Measurements from ENCODE around the gene FNDC3A. TPM values are rescaled to one million over a fixed set of nuclear protein-coding genes. Genes with fewer than 3 reads are reported as not detected.

Gene FNDC3A
- total RNA-seq, 4 donors from 2014 or later = 37.0 to 39.4 (median 38.6) TPM

DNA sequence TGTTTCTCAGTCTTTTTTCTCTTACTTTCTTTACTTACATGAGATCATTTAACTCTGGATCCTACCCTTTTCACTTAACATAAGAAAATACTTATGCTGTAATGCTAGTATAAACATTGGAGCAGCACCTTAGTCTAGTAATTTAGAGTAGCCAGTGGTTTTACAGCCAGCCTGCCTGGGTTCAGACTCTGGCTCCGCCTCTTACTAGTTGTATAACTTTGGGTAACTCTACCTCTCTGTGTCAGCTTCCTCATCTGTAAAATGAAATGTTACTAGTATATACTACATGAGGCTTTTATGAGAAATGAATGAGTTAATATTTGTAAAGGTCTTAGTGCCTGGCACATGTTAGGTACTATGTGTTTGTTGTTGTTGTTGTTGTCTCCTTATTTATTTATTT is 277.6 kb downstream of the FNDC3A start:
- no peak for DNase-seq (ENCODE audit: extremely low spot score)
- intact Hi-C loops (cut with DNase I) = no loop called here
- Histone ChIP-seq H3K4me3 (no peak overlapping the region), H3K9me3 (no peaks in the 10 kb centered on the region), H3K27me3 (no peaks in the 10 kb centered on the region), H3K36me3 (peaks cover 5 to 49% (median 12%) of the 10 kb centered on the region in 4 donors), H3K4me1 (peaks cover 15 to 33% (median 27%) of the 10 kb centered on the region in 4 donors), H3K27ac (replicated peaks in 1 of 4) (no peak overlapping the region)
- WGBS = 86% methylated on average over 1 of the region's 1 CpG
- TF ChIP-seq CTCF (IDR thresholded peaks at IDR 0.05) (no peak), POLR2AphosphoS5 (IDR thresholded peaks at IDR 0.05) (no peak), POLR2A (IDR thresholded peaks at IDR 0.05; ENCODE audit: low read depth) (no peak), EP300 (IDR thresholded peaks at IDR 0.05) (no peak)

GRCh38 chr13:49254007-49254406 is 278.3 kb downstream of the FNDC3A start:
- intact Hi-C loops (cut with DNase I) = no loop called here
- Histone ChIP-seq H3K27me3 (no peaks in the 10 kb centered on the region), H3K4me3 (no peak overlapping the region), H3K27ac (replicated peaks in 1 of 4) (no peak overlapping the region), H3K4me1 (peaks cover 9 to 27% (median 20%) of the 10 kb centered on the region in 4 donors), H3K9me3 (no peaks in the 10 kb centered on the region), H3K36me3 (peaks cover 5 to 53% (median 12%) of the 10 kb centered on the region in 4 donors)
- TF ChIP-seq CTCF (IDR thresholded peaks at IDR 0.05) = no peak
- TF ChIP-seq EP300 (IDR thresholded peaks at IDR 0.05) = no peak
- no peak for TF ChIP-seq POLR2A (IDR thresholded peaks at IDR 0.05; ENCODE audit: low read depth)
- TF ChIP-seq POLR2AphosphoS5 (IDR thresholded peaks at IDR 0.05) = no peak
- 77% methylated on average over 1 of the region's 1 CpG for WGBS
- DNase-seq (ENCODE audit: extremely low spot score) = no peak

DNA sequence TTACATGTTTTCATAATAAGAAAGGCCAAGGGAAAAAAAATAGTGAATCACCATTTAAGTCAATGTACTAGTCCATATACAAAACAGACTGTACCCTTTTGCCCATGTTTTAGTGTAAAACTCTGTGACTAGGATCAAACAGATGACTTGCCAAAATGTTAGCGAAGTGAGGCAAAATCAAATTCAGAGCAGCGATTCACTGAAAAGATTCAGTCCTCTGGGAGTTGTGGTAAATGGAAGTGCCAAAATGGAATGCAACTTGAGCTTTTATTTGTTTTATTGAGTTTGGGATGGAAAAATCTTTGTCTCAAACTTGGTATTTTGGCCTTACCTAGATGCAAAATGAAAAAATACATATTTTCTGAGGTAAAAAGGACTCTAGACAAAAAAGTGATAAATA is 281.1 kb downstream of the FNDC3A start:
- no peak for TF ChIP-seq CTCF (IDR thresholded peaks at IDR 0.05)
- TF ChIP-seq EP300 (IDR thresholded peaks at IDR 0.05) = no peak
- TF ChIP-seq POLR2A (IDR thresholded peaks at IDR 0.05; ENCODE audit: low read depth) = no peak
- TF ChIP-seq POLR2AphosphoS5 (IDR thresholded peaks at IDR 0.05) = no peak
- Histone ChIP-seq H3K9me3 (no peaks in the 10 kb centered on the region), H3K36me3 (peaks cover 29 to 82% (median 33%) of the 10 kb centered on the region in 4 donors), H3K4me3 (no peak overlapping the region), H3K4me1 (peaks cover 0 to 5% (median 4%) of the 10 kb centered on the region in 4 donors), H3K27me3 (no peaks in the 10 kb centered on the region), H3K27ac (replicated peaks in 1 of 4) (no peak overlapping the region)
- DNase-seq (ENCODE audit: extremely low spot score) = no peak
- intact Hi-C loops (cut with DNase I) = no loop called here
- WGBS = 91% methylated on average over 2 of the region's 2 CpGs

- H3K27ac ChIP-seq (replicated peaks in 1 of 4) = peak overlapping the region in 1 of 4 donors; percentile 2
- H3K36me3 ChIP-seq = peaks cover 30 to 94% (median 41%) of the 10 kb centered on the region in 4 donors
- intact Hi-C loops (cut with DNase I) = no loop called here
- H3K27me3 ChIP-seq = no peaks in the 10 kb centered on the region
- no peak for DNase-seq (ENCODE audit: extremely low spot score)
- H3K4me3 ChIP-seq = peak overlapping the region; percentile 0 to 23 (median 14)
- 79% methylated on average over 3 of the region's 3 CpGs for WGBS
- H3K9me3 ChIP-seq = no peaks in the 10 kb centered on the region
- H3K4me1 ChIP-seq = no peaks in the 10 kb centered on the region
- TF ChIP-seq POLR2AphosphoS5 (IDR thresholded peaks at IDR 0.05) = no peak
These were observed 282.5 kb downstream of the FNDC3A start for GRCh38 chr13:49258089-49258796.

Small RNA genes within 50 kb of the gene (small RNA-seq; reads per million reads assigned to genes)
- gene COX7CP1 = 0 reads per million in 3 donors
- gene RNU6-60P = 0 reads per million in 3 donors
- 0 reads per million in 3 donors for gene RNY3P2

Other genes with a start within 250 kb of the FNDC3A start
- gene MLNR, start 244.4 kb downstream of the FNDC3A start, total RNA-seq = under 1 TPM in 1 of 4 donors, not detected in 3; 0.34 TPM

Measured in esophagus muscularis mucosa (tissue), 4 donors.